Peyer's patch (tissue), 4 donors: ENCODE results near the gene IRF3. TPM values are rescaled to one million over a fixed set of nuclear protein-coding genes. Genes with fewer than 3 reads are reported as not detected.

Source experiments
- DNase-seq, 3 donors: peaks; one replicate each; pipeline ENCODE4 v3.0.0-alpha.2; 2017 to 2019
- H3K27ac ChIP-seq, 4 donors: fragments of 200-600 bp; sonication (generic); one replicate each; pipeline ENCODE4 v1.5.1; 2016 to 2019
- H3K27me3 ChIP-seq, 2 donors: fragments of 200-600 bp; sonication (generic); one replicate each; pipeline ENCODE4 v1.5.1; 2019
- H3K36me3 ChIP-seq, 3 donors: fragments of 200-600 bp; sonication (generic); one replicate each; pipeline ENCODE4 v1.5.1; 2016 to 2019
- H3K4me1 ChIP-seq, 4 donors: fragments of 200-600 bp; sonication (generic); one replicate each; pipeline ENCODE4 v1.5.1; 2016 to 2019
- H3K4me3 ChIP-seq, 4 donors: fragments of 200-600 bp; sonication (generic); 1 replicate in 3 of 4; 2 replicates in 1 of 4; pipeline ENCODE4 v1.5.1; 2016 to 2019; ENCODE audit warnings: mild to moderate bottlenecking in 1 of 4
- H3K9me3 ChIP-seq, 4 donors: fragments of 200-600 bp; sonication (generic); one replicate each; pipeline ENCODE4 v1.5.1; 2016 to 2019; ENCODE audit warnings: mild to moderate bottlenecking in 1 of 4
- CTCF ChIP-seq, 6 experiments: fragments of 450-650 bp in 4 of 6; fragments of 200-600 bp in 2 of 6; sonication (generic) in 1 of 6; IDR thresholded peaks; one replicate each; pipeline ENCODE4 v1.5.1; 2017 to 2019; ENCODE audit warnings: antibody characterized with exemption in 6 of 6, mild to moderate bottlenecking in 3 of 6, moderate library complexity in 1 of 6
- POLR2A ChIP-seq, 2 donors: fragments of 450-650 bp; IDR thresholded peaks; one replicate each; pipeline ENCODE4 v1.5.1; 2017; ENCODE audit warnings: antibody characterized with exemption in 2 of 2, mild to moderate bottlenecking in 2 of 2, moderate library complexity in 2 of 2
- total RNA-seq, 4 donors: library from RNA; depleted of rRNA; stranded (reverse); fragments of >200 nt; gene quantifications; one replicate each; pipeline ENCODE4 v1.1.0, GENCODE V29; 2016

IRF3 gene
- total RNA-seq, 4 donors from 2014 or later, result 98.6 to 131 (median 120) TPM

GRCh38 chr19:49653466-49653806 lies 12.2 kb downstream of the IRF3 start:
- Histone ChIP-seq H3K4me1 (no peaks in the 10 kb centered on the region), H3K27me3 (no peaks in the 10 kb centered on the region), H3K27ac (no peak overlapping the region), H3K36me3 (peaks cover 0 to 96% (median 0%) of the 10 kb centered on the region in 3 donors), H3K9me3 (no peaks in the 10 kb centered on the region), H3K4me3 (no peak overlapping the region)
- DNase-seq, result no peak
- TF ChIP-seq POLR2A (IDR thresholded peaks at IDR 0.05), result no peak
- no peak for TF ChIP-seq CTCF (IDR thresholded peaks at IDR 0.05)

- TF ChIP-seq POLR2A (IDR thresholded peaks at IDR 0.05) (no peak), CTCF (IDR thresholded peaks at IDR 0.05) (no peak)
- peaks cover 0 to 96% (median 0%) of the 10 kb centered on the region in 3 donors for H3K36me3 ChIP-seq
- DNase-seq, result no peak
Observed at GRCh38 chr19:49652551-49653465, 12.8 kb downstream of the IRF3 start.

GRCh38 chr19:49651820-49652550 lies 13.7 kb downstream of the IRF3 start:
- Histone ChIP-seq H3K9me3 (no peaks in the 10 kb centered on the region), H3K4me3 (no peak overlapping the region), H3K27ac (no peak overlapping the region), H3K4me1 (no peaks in the 10 kb centered on the region), H3K27me3 (no peaks in the 10 kb centered on the region), H3K36me3 (peaks cover 0 to 96% (median 0%) of the 10 kb centered on the region in 3 donors)
- DNase-seq, result no peak
- no peak for TF ChIP-seq CTCF (IDR thresholded peaks at IDR 0.05)
- no peak for TF ChIP-seq POLR2A (IDR thresholded peaks at IDR 0.05)

More at GRCh38 chr19:49652551-49653465, 12.8 kb downstream of the IRF3 start:
- Histone ChIP-seq H3K9me3 (no peaks in the 10 kb centered on the region), H3K4me3 (no peak overlapping the region), H3K4me1 (no peaks in the 10 kb centered on the region), H3K27me3 (no peaks in the 10 kb centered on the region), H3K27ac (no peak overlapping the region)

GRCh38 chr19:49651029-49651819 lies 14.4 kb downstream of the IRF3 start:
- Histone ChIP-seq H3K36me3 (peaks cover 0 to 96% (median 0%) of the 10 kb centered on the region in 3 donors), H3K27ac (no peak overlapping the region), H3K9me3 (no peaks in the 10 kb centered on the region), H3K27me3 (no peaks in the 10 kb centered on the region), H3K4me3 (no peak overlapping the region), H3K4me1 (no peaks in the 10 kb centered on the region)
- TF ChIP-seq POLR2A (IDR thresholded peaks at IDR 0.05), result no peak
- no peak for DNase-seq

GRCh38 chr19:49646586-49646985 lies 19.1 kb downstream of the IRF3 start:
- TF ChIP-seq POLR2A (IDR thresholded peaks at IDR 0.05) (no peak), CTCF (IDR thresholded peaks at IDR 0.05) (no peak)
- Histone ChIP-seq H3K36me3 (peaks cover 0 to 69% (median 0%) of the 10 kb centered on the region in 3 donors), H3K4me1 (peaks cover 0 to 18% (median 0%) of the 10 kb centered on the region in 4 donors)

More at GRCh38 chr19:49646586-49646985, 19.1 kb downstream of the IRF3 start:
- Histone ChIP-seq H3K9me3 (no peaks in the 10 kb centered on the region), H3K4me3 (no peak overlapping the region), H3K27me3 (no peaks in the 10 kb centered on the region), H3K27ac (no peak overlapping the region)
- no peak for DNase-seq
